Caki2 (cell line): ENCODE results near the gene JUND. TPM values are rescaled to one million over a fixed set of nuclear protein-coding genes. Genes with fewer than 3 reads are reported as not detected.

ENCODE experiments used
- DNase-seq: peaks from one replicate; pipeline ENCODE4 v3.0.0-alpha.2; 2015; ENCODE audit warnings: low read depth
- in situ Hi-C: cut with HindIII; loops from 2 replicates; pipeline ENCODE4 v1.10.0; 2016; ENCODE audit warnings: low sequenced_read_pairs, low pct_unique_long_range_greater_than_20kb, mixed read lengths
- total RNA-seq: library from RNA; depleted of rRNA; stranded (reverse); fragments of >200 nt; shearing (Covaris generic); gene quantifications from 2 replicates; pipeline ENCODE4 v1.2.3, GENCODE V29; 2014; ENCODE audit warnings: low replicate concordance

Gene JUND
- total RNA-seq, 1 experiment from 2014 or later: 120 TPM

DNA sequence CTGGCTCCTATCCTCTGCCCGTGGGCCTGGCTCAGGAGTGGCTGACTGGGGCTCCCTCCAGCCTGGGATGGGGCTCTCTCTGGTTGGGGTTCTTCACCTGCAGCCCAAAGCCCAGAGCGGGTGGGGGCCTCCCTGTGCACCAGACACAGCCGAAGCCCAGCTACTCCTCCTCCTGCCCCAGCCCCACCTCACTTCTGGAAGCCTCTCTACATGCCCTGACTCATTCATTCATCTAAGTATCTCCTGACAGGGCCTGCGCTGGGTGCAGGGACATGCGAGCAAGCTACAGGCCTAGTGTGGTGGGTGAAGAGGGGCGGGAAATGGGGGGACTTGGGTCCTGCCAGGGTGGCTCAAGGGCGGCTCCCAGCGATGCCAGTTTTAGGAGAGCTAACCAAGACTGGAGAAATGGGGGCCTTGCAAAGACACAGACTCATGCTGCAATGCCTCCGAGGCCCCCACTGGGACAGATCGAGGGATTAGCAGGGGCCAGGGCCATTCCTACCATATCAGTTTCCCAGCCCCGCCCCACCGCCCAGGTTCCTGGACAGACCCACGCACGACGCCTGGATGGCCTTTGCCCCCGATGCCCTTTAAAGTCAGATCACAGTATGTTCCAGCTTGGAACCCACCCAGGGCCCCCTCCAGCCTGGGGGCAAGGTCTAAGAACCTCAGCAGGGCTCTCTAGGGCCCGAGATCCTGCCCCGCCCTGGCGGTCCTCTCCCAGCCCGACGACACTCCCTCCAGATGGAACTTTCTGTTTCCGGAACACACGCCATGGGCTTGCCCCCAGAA, 28.9 kb upstream of the JUND start:
- DNase-seq: no peak
- in situ Hi-C loops: no loop called here

DNA sequence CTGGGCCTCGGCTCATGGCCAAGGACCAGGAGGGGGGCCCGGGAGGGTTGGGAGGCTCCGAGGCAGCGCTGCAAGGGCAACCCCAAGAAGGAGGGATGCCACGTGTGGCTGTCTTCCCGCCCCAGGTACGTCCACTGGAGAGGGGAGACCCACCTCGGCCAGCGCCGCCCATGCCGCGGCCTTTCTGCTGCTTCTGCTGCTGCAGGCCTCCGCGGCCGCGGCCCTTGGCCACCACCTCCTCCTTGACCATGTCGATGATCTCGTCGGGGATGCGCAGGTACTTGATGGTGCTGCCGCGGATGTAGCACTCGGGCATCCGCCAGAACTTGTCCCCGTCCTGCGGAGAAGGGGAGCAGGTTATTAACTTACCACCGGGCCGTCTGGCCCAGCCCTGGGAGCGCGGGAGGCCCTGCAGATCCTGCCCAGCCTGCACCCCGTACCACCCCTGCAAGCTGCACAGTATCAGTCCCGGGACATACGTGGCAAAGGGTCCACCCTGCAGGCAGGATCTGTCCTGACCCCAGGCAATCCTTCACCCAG, 28.2 kb upstream of the JUND start:
- DNase-seq: no peak
- in situ Hi-C loops: no loop called here

DNA sequence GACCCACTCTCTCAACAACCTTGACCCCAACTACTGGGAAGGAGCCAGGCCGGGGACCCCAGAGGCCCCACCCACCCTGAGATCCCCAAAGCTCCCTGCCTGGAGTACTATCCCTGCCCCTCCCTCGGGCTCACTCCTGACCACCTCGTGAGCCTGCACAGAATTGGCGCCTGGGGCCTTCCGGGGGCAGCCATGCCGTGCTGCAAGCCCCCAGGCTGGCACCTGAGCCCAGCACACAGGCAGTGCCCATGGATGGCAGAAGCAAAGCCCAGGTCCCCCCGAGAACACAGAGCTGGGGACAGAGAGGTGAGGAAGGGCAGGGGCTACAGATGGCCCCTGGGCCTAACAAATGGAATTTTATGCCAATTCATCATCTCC, 27.5 kb upstream of the JUND start:
- in situ Hi-C loops: no loop called here

DNA sequence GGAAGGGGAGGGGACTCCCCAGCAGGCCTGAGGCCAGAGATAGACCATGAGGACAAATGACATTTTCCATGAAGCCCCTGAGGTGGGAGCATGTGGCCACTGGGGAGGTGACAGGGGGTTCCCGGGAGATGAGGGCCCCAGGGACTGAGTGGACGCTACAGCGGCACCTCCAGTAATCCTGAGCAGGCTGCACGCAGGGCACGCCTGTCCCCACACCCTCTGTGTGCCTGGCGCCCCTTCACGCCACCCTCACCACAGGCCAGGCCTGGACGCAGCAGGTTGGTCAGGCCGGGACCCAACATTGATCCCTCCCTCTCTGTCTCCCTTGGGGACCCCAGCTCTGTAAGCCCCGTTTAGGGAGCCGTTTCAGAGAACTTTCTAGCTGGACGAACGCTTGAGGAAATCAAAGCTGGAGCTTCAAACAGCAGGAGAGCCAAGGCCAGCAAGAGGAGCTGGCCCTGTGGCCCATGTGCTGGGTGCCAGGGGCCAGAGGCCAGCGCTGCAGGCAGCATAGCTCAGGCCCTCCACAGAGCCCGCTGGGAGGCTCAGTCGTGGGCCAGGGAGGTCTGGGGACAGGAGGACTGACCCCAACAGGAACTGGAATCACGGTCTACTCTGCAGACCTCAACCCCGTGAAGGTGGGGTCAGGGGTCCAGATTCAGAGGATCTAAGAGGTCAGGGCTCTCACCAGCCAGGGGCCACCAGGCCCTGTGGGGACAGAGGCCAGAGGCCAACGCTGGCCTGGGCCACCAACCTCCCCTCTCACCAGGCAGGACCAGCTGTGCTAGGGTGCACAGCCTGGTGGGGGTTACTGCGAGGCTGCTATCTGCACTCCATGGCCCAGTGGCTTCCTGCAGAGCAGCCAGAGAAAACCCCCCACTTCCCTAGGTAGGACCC, 26.9 kb upstream of the JUND start:
- in situ Hi-C loops: no loop called here
- no peak for DNase-seq

More for the DNA sequence above, 27.5 kb upstream of the JUND start:
- DNase-seq: no peak

DNA sequence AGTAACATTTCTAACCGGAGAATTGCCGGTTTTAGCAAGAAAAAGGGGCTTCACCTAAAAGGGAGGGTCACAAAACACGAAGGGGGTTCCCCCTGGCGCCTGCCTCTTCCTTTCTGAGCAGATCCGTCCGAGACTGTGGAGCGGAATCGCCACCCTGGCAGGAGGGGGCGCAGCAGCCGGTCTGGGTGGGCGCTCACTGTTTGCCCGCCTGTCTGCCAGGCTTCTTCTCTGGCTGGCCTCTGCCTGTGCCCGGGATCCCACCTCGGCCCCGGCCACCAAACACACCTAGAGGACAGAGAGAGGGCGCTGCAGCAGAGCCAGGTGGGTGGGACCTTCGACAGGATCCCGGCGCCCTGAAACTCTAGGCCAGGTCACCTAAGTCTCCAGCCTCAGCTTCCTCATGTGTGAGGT, 25.9 kb upstream of the JUND start:
- DNase-seq: no peak
- in situ Hi-C loops: no loop called here

DNA sequence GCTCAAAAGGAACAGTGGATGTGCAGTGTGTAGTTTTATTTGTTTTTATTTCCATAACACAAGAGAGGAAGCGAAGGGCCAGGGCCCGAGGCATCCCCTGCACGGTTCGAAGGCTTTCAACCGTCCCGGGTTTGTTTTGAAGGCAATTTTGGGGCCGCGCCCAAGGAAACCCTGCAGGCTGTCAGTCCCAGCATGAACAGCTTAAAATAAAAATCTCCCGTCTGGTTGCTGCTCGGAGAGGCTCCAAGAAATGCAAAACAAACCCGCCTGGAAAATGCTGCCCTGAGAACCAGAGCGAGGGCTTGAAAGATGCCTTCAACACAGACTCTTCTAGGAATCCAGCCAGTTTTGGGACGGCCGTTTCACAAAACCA, 25.5 kb upstream of the JUND start:
- no peak for DNase-seq
- in situ Hi-C loops: no loop called here

DNA sequence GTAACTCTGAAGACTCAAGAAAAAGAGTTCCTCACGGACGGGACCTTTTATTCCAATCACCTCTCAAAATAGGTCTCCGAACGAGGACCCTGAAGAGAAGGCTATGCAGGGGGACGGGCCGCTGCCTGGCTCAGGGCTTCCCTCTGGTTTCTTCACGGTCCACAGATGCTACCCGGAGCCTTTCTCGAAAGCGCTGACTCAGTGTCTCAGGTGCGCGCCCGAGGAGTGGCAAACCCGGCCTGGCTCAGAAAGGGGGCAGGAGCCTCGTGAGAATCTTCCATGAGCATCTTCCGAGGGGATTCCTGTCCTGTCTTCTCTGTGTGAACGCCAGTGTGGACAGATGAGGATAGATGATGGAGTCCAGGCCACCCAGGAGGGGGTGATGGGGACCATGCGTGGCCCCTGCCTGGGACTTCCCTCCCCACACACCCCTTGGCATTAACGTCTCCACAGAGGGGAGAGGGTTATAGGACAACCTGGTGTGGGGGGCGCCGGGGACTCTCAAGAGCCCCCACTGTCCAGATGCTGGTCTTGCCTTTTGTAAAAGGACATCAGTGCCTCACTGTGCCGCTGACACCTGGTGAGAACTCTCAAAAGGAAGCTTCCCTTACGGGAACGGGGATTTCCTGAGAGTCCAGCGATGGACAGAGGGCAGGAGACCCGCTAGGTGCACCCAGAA, 24.9 kb upstream of the JUND start:
- no peak for DNase-seq
- in situ Hi-C loops: no loop called here

DNA sequence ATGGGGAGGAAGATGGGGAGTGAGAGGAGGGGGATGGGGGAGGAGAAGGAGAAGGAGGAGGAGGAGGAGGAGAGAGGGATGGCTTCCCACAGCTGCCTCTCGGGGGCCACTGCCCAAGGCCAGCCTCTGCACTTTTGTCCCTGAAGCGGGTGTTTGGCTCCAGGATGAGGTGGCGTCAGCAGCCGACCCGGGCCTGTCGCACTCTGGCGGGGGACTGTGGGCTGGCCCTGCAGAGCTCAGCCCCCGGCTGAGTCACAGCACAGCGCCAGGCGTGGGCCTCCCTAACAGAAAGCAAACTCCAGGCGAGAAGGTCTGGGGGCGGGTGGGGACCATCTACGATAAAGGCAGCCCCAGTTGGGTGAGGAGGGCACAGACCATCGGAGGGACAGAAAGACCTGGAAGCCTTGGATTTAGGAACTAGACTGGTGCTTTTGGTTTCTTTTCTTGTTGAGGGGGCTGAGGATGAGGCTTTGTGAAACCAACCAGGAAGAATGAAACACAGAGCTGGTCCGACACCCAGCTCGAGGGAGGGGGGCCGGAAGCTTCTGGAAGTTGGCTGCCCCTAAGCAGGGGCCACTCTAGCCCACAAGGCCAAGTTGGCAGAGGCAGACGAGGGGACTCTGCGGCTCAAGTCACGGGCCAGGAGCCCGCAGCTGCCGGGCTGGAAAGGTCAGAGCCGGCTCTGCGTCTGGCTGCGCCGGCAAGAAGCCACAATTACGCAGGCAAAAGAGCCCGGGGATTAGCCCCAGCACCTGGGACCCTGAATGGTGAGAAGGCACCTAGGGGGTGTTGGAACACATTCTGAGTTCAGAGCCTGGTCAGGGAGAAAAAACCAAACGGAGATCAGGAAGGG, 23.3 kb upstream of the JUND start:
- in situ Hi-C loops: no loop called here
- peak; percentile 88 for DNase-seq

DNA sequence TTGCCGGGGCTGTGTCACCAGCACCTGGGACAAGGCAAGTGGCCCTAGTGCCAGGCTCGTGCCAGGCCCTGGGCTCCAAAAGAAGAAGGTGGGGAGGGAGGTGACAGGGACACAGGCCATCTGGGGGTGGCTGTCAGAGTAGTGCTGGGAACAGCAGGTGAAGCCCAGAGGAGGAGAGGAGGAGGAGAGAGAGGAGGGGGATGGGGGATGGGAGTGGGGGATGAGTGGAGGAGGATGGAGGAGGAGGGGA, 22.7 kb upstream of the JUND start:
- in situ Hi-C loops: no loop called here
- no peak for DNase-seq

DNA sequence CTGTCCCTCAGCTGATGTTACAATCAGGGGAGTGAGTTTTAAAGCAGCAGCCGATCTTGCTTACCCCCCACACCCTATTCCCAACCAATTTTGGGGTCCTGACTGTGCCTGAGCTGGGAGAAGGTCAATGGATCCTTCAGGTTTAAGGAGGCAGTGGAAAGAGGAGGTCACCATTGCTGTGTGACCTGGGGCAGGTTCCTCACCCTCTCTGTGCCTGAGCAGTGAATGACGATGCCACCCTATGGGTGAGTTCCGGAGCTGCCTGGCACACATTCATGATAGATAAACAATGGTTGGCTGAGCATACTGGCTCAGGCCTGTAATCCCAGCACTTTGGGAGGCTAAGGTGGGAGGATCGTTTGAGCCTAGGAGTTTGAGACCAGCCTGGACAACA, 20.3 kb upstream of the JUND start:
- in situ Hi-C loops: no loop called here
- no peak for DNase-seq

DNA sequence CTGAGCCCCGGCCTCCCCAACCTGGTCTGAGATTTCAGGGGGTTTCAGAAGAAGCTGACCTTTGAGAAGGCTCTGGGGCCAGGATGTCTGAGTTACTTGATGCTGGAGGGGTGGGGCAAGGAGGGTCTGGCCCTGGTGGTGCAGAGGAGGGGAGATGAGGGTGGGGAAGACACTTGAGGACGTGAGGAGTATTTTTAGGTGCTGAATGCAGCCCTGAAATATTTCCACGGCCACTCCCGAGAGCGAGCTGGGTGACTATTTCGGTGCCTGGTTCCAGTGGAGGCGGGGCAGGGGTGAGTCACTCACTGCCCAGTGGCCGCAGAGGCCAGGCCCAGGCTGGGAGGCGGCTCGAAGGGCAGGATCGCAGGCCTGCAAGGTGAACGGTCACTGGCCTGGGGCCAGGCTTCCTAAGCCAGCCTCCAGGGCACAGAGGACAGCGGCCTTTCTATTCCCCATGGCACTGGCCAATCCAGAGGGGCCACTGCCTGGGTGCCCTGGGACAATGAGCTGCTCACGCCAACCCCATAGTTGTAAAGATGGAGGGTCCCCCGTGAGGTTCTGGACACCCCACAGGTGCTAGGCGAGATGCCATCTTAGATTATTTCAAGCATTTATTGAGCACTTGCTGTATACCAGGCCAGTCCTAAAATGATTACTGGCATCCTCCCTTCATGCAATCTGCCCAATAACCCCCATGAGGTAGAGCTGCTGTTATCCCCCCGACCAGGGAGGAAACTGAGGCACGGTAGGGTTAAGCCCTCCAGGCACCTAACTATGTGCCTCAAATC, 19.7 kb upstream of the JUND start:
- peak; percentile 55 for DNase-seq
- in situ Hi-C loops: no loop called here

DNA sequence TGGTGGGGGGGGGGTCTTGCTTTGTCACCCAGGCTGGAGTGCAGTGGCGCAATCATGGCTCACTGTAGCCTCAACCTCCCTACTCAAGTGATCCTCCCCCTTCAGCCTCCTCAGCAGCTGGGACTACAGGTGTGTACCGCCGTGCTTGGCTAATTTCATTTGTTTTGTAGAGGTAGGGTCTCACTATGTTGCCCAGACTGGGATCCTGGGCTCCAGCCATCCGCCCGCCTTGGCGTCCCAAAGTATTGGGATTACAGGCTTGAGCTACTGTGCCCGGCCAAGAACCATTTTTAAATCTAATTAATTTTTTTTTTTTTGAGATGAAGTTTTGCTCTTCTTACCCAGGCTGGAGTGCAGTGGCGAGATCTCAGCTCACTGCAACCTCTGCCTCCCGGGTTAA, 18.2 kb upstream of the JUND start:
- in situ Hi-C loops: no loop called here
- no peak for DNase-seq

DNA sequence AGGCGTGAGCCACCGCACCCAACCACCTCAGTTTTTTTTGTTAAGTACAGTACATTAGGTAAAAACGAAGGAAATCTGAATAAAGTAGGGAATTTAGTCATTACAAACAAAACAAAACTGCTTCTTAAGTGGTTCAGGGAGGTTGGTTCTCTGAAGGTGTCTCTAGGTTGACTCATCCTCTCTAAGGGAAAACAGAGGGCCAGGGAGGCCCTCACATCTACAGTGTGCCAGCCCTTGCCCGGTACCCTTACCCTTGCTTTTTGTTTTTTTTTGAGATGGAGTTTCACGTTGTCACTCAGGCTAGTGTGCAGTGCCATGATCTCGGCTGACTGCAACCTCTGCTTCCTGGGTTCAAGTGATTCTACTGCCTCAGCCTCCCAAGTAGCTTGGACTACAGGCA, 17.2 kb upstream of the JUND start:
- in situ Hi-C loops: no loop called here
- no peak for DNase-seq

DNA sequence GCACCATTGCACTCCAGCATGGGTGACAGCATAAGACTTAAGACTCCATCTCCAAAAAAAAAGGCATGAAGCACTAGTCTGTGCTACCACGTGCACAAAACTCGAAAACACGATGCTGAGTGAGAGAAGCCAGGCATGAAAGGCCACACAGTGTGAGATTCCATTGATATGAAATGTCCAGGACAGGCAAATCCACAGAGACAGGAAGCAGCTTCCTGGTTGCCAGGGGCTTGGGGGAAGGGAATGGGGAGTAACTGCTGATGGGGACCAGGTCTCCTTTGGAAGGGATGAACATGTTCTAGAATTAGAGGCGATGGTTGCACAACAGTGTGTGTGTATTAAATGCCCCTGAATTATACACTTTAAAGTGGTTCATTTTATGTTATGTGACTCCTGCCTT, 15.9 kb upstream of the JUND start:
- DNase-seq: no peak
- in situ Hi-C loops: no loop called here

DNA sequence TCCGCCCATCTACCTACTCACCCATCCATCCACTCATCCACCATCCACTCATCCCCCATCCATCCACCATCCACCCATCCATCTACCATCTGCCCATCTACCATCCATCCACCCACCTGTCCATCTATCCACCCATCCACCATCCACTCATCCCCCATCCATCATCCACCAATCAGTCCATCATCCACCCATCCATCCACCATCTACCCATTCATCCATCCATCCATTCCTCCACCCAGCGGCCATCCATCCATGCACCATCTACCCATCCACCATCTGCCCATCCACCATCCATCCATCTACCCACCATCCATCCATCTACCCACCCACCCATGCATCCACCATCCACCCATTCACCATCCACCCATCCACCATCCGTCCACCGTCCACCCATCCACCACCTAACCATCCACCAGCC, 13.6 kb upstream of the JUND start:
- in situ Hi-C loops: no loop called here
- no peak for DNase-seq

DNA sequence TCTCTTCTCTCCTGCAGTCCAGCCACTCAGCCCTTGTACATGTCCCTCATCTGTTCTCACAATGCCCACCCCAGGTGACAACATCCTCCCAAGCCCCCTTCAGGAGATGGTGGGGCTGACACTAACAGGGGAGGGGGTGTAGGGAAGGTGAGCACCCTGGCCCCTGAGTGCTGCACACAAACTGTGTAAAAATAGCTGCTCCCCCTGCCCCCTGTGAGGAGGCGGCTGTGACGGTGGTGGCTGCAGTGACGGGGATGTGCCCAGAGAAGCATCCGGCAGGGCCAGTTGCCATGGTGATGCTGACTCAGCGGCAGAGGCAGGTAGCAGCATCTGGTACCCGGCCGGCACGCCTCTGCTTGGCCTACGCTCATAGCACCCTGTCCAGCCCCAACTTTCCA, 13.0 kb upstream of the JUND start:
- no peak for DNase-seq
- in situ Hi-C loops: no loop called here

DNA sequence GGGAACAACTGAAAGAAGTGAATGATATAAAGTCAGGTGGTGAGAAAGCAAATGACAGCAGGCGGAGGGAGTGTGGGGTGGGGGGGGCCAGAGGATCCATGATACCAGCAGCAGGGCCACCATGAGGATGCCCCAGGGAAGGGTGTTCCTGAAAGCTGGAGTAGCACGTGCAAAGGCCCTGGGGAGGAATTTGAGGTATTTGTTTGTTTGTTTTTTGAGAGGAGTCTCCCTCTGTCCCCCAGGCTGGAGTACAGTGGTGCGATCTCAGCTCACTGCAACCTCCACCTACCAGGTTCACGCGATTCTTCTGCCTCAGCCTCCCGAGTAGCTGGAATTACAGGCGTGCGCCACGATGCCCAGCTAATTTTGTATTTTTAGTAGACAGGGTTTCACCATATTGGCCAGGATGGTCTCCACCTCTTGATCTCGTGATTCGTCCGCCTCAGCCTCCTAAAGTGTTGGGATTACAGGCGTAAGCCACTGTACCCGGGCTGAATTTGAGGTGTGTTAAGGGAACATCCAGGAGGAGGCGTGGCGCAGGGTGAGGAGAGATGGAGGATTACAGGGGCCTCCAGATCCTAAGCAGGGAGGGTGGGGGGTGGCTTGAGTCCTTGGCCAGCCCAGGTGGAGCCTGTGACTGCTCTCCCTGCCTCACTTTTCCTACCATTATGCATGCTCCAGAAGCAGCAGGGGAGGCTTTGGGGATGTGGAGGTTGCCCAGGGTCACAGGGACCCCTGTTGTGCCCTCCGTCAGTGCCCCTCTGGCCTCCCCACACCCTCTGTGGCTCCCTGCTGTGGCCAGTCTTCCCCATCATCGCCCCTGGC, 12.4 kb upstream of the JUND start:
- no peak for DNase-seq
- in situ Hi-C loops: no loop called here
